SH-SY5Y (cell line): ENCODE data around the gene UBN1.

ENCODE experiments used
- GATA2 ChIP-seq: IDR thresholded peaks from 2 replicates; pipeline ENCODE4 v1.6.1; 2011; ENCODE audit warnings: mild to moderate bottlenecking, low read depth, low read length
- GATA3 ChIP-seq: IDR thresholded peaks from 2 replicates; pipeline ENCODE4 v1.6.1; 2011; ENCODE audit warnings: low read depth, mild to moderate bottlenecking, low read length, moderate library complexity

DNA sequence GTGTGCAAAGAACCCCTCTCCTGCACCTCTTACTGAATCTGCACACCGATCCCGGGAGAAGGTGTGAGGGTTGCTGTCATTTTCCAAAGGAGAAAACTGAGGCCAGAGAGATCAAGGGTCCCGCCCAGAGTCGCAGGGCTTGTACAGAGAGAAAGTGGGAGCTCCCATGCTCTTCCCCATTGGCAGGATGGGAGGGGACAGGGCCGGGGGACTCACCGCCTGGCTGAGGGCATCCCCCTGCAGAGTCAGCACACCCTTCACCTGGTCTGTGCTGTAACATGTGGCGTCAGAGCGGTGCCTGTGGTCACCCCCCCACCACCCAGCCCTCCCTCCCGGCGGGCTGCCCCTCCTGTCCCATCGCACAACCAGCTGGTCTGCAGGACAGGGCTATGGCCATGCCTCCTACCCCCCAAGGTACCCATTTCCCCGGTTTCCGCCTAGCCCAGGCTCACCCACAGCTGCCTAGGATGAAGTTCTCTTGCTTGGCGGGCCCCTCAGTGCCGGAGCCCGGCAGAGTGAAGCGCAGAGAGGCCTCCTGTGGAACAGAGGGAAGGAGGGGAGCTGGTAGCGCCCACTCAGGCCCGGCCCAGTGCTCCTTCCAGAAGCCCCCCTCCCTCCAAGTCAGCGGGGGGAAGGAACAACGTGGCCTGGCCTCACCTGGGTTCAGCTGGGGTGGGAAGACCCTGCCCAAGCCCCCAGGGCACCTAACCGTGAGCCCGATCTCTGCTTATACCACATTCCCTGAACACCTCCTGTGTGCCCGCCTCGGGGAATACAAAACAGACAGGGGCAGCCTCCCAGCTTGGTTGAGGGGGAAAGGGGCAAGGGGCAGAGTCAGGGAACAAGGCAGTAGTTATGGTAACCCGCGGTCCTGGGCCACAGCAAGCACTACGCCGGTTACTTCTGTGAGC is 46.0 kb upstream of the UBN1 start:
- TF ChIP-seq GATA2 = no peak
- TF ChIP-seq GATA3 = no peak
